ENCODE results near the gene C1orf35. TPM values are rescaled to one million over a fixed set of nuclear protein-coding genes. Genes with fewer than 3 reads are reported as not detected.

C1orf35 gene
- total RNA-seq, 1 donor from 2014 or later: 21.9 TPM

GRCh38 chr1:228060458-228061190, 42.5 kb downstream of the C1orf35 start:
- TF ChIP-seq CTCF (IDR thresholded peaks at IDR 0.05; ENCODE audit: partially characterized antibody, unreplicated experiment): no peak
- H3K27me3 Mint-ChIP-seq (ENCODE audit: unreplicated experiment): peaks cover 18% of the 10 kb centered on the region
- peaks cover 8% of the 10 kb centered on the region for H3K9me3 Mint-ChIP-seq (ENCODE audit: unreplicated experiment)
- H3K4me1 Mint-ChIP-seq (ENCODE audit: low read depth, unreplicated experiment): no peaks in the 10 kb centered on the region
- DNase-seq: peak; percentile 17
- peaks cover 10% of the 10 kb centered on the region for H3K36me3 Mint-ChIP-seq (ENCODE audit: unreplicated experiment)
- H3K27ac Mint-ChIP-seq (ENCODE audit: unreplicated experiment): no peak overlapping the region
- H3K4me3 Mint-ChIP-seq (ENCODE audit: unreplicated experiment): peak overlapping the region; percentile 46

DNA sequence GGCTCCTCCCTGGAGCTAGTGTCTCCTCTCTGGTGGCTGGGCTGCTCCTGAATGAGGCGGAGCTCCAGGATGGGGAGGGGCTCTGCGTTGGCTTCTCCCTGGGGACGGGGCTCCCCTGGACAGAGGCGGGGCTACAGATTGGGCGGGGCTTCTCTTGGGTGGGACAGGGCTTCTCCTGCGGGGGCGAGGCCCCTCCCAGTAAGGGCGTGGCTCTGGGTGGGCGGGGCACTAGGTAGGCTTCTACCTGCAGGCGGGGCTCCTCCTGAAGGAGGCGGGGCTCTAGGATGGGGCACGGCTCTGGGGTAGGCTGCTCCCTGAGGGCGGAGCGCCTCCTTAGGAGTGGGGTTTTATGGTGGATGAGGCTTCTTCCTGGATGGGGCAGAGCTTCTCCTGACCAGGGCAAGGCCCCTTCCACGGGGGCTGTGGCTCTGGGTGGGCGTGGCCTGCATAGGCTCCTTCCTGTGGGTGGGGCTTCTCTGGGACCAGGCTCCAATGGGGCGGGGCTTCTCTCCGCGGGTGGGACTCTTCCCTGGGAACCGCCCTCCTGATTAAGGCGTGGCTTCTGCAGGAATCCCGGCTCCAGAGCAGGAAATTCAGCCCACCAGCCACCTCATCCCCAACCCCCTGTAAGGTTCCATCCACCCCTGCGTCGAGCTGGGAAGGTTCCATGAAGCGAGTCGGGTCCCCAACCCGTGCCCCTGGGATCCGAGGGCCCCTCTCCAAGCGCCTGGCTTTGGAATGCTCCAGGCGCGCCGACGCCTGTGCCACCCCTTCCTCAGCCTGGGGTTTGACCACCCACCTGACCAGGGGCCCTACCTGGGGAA, 43.3 kb downstream of the C1orf35 start:
- H3K27me3 Mint-ChIP-seq (ENCODE audit: unreplicated experiment): peaks cover 18% of the 10 kb centered on the region
- peaks cover 8% of the 10 kb centered on the region for H3K9me3 Mint-ChIP-seq (ENCODE audit: unreplicated experiment)
- peak; percentile 28 for DNase-seq
- no peak overlapping the region for H3K4me3 Mint-ChIP-seq (ENCODE audit: unreplicated experiment)
- H3K27ac Mint-ChIP-seq (ENCODE audit: unreplicated experiment): no peak overlapping the region
- TF ChIP-seq CTCF (IDR thresholded peaks at IDR 0.05; ENCODE audit: partially characterized antibody, unreplicated experiment): no peak
- no peaks in the 10 kb centered on the region for H3K4me1 Mint-ChIP-seq (ENCODE audit: low read depth, unreplicated experiment)
- peaks cover 10% of the 10 kb centered on the region for H3K36me3 Mint-ChIP-seq (ENCODE audit: unreplicated experiment)

GRCh38 chr1:228058949-228059633, 44.0 kb downstream of the C1orf35 start:
- DNase-seq: peak; percentile 22

DNA sequence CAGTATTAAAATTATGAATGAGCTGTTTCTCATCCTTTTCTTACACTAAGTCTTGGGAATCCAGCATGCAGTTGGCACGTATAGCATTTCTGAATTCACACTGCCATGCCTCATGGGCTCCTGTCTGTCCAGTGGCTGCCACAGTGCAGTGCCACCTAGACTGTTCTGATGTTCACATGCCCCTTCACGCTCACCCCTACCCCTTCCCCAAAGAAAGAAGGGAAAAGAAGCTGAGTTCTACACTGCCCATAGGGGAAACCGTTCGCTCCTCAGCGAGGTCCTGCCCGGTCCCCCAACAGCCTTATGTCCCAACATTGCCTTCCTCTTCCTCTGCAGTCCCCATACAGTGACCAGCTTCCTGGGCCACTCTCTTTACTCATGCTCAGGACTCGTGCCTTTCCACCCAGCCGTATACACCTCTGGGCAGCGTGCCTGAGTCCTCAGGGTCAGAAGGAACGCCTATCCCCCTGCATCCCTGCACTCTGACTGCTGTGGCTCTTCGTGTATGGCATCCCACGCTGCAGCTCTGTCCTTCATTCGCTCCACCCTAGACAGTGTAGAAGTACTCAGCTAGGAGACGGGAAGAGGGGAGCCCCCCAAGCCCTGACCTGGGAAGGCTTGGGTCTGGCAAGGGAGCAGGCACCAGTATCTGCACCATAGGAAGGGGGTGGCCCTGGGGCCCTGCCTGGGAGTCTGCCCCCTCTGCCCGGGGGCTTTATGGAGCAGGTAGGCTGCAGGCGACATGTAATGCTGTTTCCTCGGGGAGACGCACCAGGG, 44.8 kb downstream of the C1orf35 start:
- Mint-ChIP-seq H3K4me1 (ENCODE audit: low read depth, unreplicated experiment) (no peaks in the 10 kb centered on the region), H3K4me3 (ENCODE audit: unreplicated experiment) (no peak overlapping the region), H3K36me3 (ENCODE audit: unreplicated experiment) (peaks cover 10% of the 10 kb centered on the region), H3K9me3 (ENCODE audit: unreplicated experiment) (peaks cover 8% of the 10 kb centered on the region), H3K27me3 (ENCODE audit: unreplicated experiment) (peaks cover 20% of the 10 kb centered on the region), H3K27ac (ENCODE audit: unreplicated experiment) (no peak overlapping the region)
- peak; percentile 8 for DNase-seq
- no peak for TF ChIP-seq CTCF (IDR thresholded peaks at IDR 0.05; ENCODE audit: partially characterized antibody, unreplicated experiment)

More at GRCh38 chr1:228058949-228059633, 44.0 kb downstream of the C1orf35 start:
- Mint-ChIP-seq H3K27ac (ENCODE audit: unreplicated experiment) (no peak overlapping the region), H3K27me3 (ENCODE audit: unreplicated experiment) (peaks cover 20% of the 10 kb centered on the region), H3K4me1 (ENCODE audit: low read depth, unreplicated experiment) (no peaks in the 10 kb centered on the region), H3K4me3 (ENCODE audit: unreplicated experiment) (no peak overlapping the region), H3K9me3 (ENCODE audit: unreplicated experiment) (peaks cover 8% of the 10 kb centered on the region), H3K36me3 (ENCODE audit: unreplicated experiment) (peaks cover 10% of the 10 kb centered on the region)
- TF ChIP-seq CTCF (IDR thresholded peaks at IDR 0.05; ENCODE audit: partially characterized antibody, unreplicated experiment): no peak

Small RNAs within 50 kb of the gene (microRNA-seq; reads per million reads assigned to microRNA genes)
- gene MIR3620 (ENCODE audit: unreplicated experiment): 11.4 reads per million, percentile 52 among the genes with 10 or more reads in this experiment

Other genes with a start within 250 kb of the C1orf35 start
- gene WNT9A, start 155.4 kb downstream of the C1orf35 start, total RNA-seq (ENCODE audit: unreplicated experiment): 13.8 TPM
- gene WNT3A, start 96.3 kb downstream of the C1orf35 start, total RNA-seq (ENCODE audit: unreplicated experiment): not detected
- 222 TPM for gene ARF1, start 20.6 kb downstream of the C1orf35 start, total RNA-seq (ENCODE audit: unreplicated experiment)
- gene MRPL55, start 6.0 kb upstream of the C1orf35 start, total RNA-seq (ENCODE audit: unreplicated experiment): 61.5 TPM
- 128 TPM for gene GUK1, start 37.0 kb upstream of the C1orf35 start, total RNA-seq (ENCODE audit: unreplicated experiment)
- 3.0 TPM for gene GJC2, start 46.6 kb upstream of the C1orf35 start, total RNA-seq (ENCODE audit: unreplicated experiment)
- gene IBA57, start 62.5 kb upstream of the C1orf35 start, total RNA-seq (ENCODE audit: unreplicated experiment): 7.7 TPM
- 25.7 TPM for gene OBSCN, start 104.7 kb upstream of the C1orf35 start, total RNA-seq (ENCODE audit: unreplicated experiment)